GM12891 (cell line): ENCODE measurements around the gene C1QTNF9.

ENCODE experiments used
- POLR2A ChIP-seq: IDR thresholded peaks from 2 replicates; pipeline ENCODE4 v1.6.1; 2011; ENCODE audit warnings: low read depth, low read length, control low read depth
- POLR2AphosphoS5 ChIP-seq: IDR thresholded peaks from 2 replicates; pipeline ENCODE4 v1.6.1; 2011; ENCODE audit warnings: low read depth, low read length, control low read depth

DNA sequence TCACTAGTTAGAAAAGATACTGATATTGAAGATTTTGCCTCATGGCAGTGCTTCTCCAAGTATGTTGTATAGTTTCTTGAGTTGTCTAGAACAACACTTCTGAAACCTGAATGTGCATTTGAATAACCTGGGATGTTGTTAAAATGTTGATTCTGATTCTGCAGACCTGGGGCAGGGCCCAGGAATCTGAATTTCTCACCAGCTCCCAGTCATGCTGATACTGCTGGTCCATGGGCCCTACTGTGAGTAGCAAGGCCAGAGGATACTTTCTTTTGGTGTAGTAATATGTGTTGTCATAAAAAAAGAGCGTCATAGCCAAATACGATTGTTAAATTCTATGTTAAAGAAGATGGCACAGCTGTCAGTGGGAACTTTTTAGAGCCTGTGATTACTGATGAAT is 41.6 kb upstream of the C1QTNF9 start:
- TF ChIP-seq POLR2A (no peak), POLR2AphosphoS5 (no peak)
